Suppressor macrophage (primary cell): ENCODE results near the gene IMP3.

Experiments used
- DNase-seq, 4 experiments: peaks; one replicate each; pipeline ENCODE4 v3.0.0-alpha.2; 2020 to 2022

IMP3 gene

DNA sequence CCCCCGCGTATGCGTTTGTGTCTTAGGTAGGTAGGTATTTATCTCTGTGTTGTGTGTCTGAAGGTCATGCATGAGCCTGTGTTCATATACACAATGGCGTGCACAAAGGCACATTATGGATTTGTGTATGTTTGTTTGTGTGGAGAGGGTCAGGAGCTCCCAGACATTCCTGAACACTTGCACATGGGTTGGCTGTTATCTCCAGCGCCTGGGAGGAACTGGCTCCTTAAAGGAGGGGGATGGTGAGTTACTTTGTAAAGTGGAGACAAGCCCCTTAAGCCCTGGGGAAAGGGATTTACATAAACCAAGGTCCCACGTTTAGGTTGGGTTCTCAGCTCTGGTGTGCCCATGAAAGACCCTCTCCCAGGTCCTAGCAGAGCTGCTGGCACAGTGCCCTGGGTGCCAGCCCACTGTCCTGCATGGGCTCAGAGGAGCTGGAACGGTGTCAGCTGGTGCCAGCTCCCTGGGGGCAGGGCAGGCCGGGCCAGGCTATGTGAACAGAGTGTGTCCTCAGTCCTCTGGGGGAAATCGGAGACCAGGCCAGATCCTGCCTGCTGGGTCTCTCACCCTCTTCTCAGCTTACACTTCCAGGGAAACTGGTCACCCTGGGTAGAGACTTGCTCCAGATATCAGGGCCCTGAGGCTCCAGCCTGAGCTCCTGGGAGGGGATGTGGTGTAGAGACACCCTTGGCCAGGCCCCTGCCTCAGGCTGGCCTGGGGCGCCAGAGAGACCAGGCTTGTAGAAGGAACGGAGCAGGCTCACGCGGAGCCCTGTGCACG lies 32.8 kb upstream of the IMP3 start:
- DNase-seq = no peak

GRCh38 chr15:75671730-75672602 lies 31.9 kb upstream of the IMP3 start:
- peak in 3 of 4 experiments; percentile 17 to 28 (median 21) for DNase-seq

DNA sequence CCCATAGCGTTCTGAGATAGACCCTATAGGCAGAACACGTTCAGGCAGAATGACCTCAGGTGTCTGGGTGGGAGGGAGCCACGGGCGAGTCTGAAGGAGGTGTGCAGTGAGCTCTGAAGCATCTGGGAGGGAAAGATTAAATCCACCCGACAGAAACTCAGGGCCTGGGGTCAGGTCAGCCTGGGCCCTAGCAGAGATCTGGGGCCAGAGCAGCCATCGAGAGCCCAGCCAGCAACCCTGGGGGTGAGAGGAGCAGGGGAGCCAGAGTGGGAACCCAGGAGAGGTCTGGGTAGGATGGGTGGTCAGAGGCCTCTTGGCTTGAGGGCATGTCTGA lies 29.8 kb upstream of the IMP3 start:
- no peak for DNase-seq

DNA sequence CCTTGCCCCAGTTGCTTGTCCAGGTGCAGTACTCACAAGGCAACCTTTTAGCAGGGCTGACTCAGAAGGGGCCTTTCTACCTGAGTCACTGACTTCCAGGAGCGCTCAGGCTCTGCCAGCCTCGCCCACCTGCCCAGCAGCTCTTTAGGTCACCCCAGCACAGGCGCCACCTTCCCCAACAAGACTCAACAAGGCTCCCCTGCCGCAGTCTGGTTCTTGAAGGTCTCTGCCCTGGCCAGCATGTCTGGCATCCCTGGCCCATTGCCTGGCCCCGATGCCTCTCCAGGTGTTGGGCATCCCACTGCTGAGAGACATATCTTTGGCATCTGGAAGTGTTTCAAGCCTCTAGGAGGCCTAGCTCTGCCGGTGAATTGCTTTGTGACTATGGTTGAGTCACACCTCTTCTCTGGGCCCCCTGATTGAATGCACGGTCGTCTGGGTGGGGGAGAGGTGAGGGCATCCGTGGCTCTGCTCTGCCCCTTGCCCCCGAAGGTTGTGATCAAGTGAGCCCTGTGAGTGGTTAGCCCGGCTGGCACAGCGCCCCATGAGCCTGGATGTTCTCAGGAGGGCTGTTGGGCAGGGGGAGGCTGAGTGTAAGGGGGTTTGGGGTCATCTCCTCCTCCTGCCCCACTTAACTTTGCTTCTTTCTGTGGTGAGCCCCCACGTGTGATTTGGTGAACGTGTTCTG lies 29.3 kb upstream of the IMP3 start:
- DNase-seq = no peak

- peak; percentile 61 to 87 (median 70) for DNase-seq
These were observed 26.9 kb upstream of the IMP3 start for GRCh38 chr15:75666823-75667501.

GRCh38 chr15:75663931-75664421 lies 24.0 kb upstream of the IMP3 start:
- no peak for DNase-seq

DNA sequence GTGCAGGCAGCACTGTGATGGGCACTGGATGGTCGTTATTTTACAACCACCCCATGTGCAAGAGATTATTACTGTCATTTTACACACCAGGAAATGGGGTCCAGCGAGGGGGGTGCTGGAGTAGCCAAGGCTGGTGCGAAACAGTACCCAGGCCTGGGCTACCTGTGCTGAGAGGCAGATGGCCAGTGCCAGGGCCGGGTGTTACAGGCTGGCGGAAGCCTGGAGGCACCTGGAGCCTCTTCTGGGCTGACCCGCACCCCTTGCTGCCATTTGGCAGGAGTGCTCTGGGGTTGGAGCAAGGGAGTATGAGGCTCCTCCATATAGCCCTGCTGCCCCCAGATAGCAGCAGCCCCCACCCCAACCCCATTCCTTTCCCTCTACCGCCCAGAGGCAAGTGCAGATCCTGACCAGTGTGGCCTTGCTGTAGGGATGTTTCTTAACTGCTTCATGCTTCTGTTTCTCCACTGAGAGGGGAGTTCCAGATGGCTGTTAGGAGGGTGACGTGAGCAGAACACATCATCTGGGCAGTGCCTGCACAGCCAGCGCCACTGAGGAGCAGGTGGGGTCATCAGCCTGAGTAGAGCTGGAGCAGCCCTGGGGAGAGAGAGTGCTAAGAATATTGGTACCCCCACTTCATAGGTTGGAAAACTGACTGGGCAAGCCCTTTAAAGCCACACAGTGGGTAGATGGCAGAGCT lies 22.9 kb upstream of the IMP3 start:
- DNase-seq = no peak

- DNase-seq = no peak
These were observed 21.7 kb upstream of the IMP3 start for GRCh38 chr15:75661756-75662140.

- DNase-seq = peak in 3 of 4 experiments; percentile 10 to 45 (median 16)
These were observed 21.2 kb upstream of the IMP3 start for GRCh38 chr15:75661100-75661755.

GRCh38 chr15:75659928-75660645 lies 20.1 kb upstream of the IMP3 start:
- DNase-seq = no peak

- DNase-seq = no peak
These were observed 19.2 kb upstream of the IMP3 start for GRCh38 chr15:75659141-75659771.

GRCh38 chr15:75656813-75657212 lies 16.8 kb upstream of the IMP3 start:
- DNase-seq = no peak

DNA sequence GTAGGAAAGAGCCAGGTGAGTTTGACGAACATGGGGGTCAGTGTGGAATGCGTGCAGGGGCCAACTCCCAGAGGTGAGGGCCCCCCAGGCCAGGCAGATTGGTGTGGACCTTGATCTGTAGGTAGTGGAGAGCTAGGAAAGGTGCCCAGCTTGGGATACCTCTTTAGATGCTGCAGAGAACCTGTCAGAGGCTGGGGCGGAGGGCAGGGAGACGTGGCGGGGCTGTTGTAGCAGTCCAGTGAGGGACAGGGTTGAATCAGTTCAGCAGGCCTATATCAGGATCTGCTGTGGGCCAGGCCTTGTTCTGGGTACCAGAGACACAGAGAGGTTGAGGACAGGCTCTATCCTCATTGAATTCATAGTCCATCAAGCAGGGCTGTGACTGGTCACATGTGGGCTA lies 16.3 kb upstream of the IMP3 start:
- no peak for DNase-seq

GRCh38 chr15:75655931-75656330 lies 15.9 kb upstream of the IMP3 start:
- no peak for DNase-seq

DNA sequence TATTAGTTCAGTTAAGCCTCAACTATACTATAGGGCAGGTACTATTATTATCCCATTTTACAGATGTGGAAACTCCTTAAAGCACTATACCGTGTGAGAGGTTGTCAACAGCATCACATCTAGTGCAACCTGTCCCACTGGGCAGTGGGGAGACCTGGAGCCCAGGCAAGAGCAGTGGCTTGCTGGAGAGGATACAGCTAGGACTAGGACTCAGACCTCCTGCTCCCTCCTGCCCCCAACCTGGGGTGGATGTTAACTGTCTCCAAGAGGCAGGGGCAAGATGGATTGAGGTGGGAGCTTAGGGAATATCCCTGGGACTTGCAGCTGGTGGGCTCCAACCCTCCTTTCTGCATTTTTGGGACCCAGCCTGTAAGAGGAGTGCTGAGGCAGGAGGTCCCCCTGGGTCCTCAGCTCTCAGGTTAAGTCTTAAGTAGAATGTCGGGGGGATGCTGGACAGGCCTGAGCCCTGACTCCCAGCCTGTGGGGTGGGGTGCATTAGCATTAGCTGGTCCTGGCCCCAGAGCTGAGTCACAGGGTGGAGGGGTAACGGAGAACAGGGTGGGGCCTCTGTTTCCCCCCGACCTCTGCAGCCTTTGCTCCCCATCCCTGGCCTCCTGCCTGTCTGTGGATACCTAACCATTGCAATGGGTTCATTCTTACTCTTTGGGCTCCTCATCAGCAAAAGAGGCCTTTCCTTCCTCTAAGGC lies 14.3 kb upstream of the IMP3 start:
- DNase-seq = no peak

GRCh38 chr15:75653347-75653913 lies 13.4 kb upstream of the IMP3 start:
- no peak for DNase-seq

DNA sequence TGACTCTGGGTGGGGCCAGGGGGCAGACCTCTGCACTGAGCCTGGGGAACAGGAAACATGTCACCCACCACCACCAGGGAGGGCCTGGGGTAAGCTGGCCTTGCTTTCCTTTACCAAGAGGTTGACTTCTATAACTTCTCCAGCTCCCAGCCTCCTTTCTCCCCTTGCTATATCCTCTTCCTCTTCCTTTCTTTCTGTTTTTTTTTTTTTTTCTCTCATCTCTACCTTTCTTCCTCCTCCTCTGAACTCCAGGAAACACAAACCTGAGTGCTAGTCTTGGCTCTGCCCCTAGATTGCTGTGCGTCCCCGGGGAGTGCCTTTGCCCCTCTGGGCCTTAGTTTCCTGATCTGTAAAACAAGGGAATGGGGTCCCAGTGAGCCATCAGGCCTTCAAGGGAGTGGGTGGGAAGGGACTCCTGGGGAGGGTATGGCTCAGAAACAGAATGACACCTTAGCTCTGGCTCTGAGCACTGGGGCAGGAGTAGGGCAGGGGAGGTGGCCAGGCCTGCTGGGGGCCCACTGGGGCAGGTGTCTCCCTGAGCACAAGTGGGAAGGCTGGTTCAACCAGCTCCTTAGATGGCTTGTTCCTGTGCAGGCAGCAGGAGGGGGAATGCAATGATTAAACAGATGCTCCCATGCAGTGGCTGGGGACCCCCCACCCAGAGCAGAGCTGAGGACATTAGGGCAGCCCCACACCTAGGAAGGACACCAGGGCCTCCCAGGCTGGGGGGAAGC lies 12.0 kb upstream of the IMP3 start:
- peak in 1 of 4 experiments; percentile 8 for DNase-seq
